DMS53 treated with DMSO at 0.1 percent for 48 hours (cell line): ENCODE data around the gene SACM1L.
A peak's percentile ranks its signal among the peaks of the same experiment; 100 is the strongest.
"Not testable (repeated sequence)": the region's sequence is repeated elsewhere in the genome, so short reads cannot be mapped to it uniquely, and the experiment has no call there.

Experiments
- DNase-seq: peaks from one replicate; lab custom pipeline; 2025; ENCODE audit not compliant: unreplicated experiment; lab: John Stamatoyannopoulos, UW

SACM1L gene

DNA sequence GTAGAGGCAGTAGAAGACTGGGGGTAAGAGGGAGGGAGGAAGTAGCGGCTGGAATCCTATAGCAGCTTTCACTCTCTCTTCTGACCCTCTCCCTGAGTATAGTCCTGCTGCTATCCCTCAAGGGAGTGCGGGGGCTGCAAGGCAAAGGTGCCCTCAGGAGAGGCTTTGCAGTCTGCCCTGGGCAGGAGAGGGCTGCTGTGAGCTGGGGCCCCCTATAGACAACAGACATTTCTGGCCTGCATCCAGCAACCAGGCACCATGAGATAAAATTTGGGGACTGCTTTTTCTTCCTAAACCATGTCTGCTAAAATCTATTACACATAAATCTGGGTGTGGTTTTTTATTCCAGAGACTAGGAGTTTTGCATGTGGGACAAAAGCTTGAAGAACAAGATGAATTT, 48.0 kb downstream of the SACM1L start:
- no peak for DNase-seq

DNA sequence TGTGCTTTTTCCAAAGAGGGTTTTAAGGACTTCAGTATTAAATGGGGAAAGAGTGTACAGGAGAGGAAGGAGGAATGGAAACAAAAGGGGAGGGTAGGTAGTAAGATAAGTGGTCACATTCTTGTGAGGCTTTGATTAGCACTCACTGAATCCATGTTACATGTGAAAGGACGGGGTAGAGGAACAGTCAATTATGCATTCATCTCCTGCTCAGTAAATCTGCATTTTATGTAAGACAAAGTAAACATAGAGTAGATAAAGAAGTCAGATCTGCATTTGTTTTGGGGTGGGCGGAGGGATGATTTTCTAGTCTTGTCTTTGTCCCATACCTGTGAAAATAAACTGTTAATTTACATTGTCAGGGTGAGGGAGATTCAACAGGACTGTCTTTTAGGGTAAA, 50.8 kb downstream of the SACM1L start:
- DNase-seq = no peak

DNA sequence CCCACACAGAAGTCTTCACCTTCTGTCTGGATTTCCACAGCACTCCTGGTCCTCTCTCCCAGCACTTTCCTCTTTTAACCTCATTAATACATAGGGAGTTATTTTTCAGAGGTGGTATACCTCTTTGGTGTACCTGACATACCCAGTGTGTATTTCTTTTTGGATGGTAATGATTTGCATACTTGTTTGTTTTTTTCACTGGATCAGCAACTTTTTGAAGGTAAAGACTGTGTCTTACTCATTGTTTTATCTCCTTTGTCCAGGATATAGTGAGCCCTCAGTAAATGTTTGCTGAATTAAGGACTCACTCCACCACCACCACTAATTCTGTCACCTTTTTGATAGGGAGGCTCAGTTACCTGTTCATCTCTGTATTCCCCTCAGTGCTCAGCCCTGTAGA, 52.1 kb downstream of the SACM1L start:
- no peak for DNase-seq

- no peak for DNase-seq
These were observed 52.7 kb downstream of the SACM1L start for GRCh38 chr3:45741742-45742460.

- no peak for DNase-seq
These were observed 53.4 kb downstream of the SACM1L start for GRCh38 chr3:45742461-45743089.

- no peak for DNase-seq
These were observed 57.1 kb downstream of the SACM1L start for GRCh38 chr3:45746165-45746776.

- DNase-seq = no peak
These were observed 57.8 kb downstream of the SACM1L start for GRCh38 chr3:45746777-45747622.

GRCh38 chr3:45748068-45748467, 58.9 kb downstream of the SACM1L start:
- DNase-seq = no peak

DNA sequence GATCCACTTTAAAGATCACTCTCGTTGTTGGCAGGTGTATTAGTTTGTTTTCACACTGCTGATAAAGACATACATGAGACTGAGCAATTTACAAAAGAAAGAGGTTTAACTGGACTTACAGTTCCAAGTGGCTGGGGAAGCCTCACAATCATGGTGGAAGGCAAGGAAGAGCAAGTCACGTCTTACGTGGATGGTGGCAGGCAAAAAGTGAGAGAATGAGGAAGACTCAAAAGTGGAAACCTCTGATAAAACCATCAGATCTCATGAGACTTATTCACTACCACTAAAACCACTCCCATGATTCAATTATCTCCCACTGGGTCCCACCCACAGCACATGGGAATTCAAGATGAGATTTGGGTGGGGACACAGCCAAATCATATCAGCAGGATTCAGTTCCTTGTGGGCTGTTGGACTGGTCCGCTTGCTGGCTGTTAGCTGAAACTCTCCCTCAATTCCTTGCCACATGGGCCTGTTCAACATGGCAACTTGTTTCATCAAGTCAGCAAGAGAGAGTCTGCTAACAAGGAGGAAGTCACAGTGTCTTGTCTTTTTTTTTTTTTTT, 59.9 kb downstream of the SACM1L start:
- DNase-seq = not testable (repeated sequence)

- no peak for DNase-seq
These were observed 60.7 kb downstream of the SACM1L start for GRCh38 chr3:45749880-45750279.

- no peak for DNase-seq
These were observed 62.5 kb downstream of the SACM1L start for GRCh38 chr3:45751537-45752242.

GRCh38 chr3:45753095-45753494, 63.9 kb downstream of the SACM1L start:
- DNase-seq = no peak

- DNase-seq = no peak
These were observed 65.3 kb downstream of the SACM1L start for GRCh38 chr3:45754461-45754860.

- no peak for DNase-seq
These were observed 66.9 kb downstream of the SACM1L start for GRCh38 chr3:45756055-45756454.

DNA sequence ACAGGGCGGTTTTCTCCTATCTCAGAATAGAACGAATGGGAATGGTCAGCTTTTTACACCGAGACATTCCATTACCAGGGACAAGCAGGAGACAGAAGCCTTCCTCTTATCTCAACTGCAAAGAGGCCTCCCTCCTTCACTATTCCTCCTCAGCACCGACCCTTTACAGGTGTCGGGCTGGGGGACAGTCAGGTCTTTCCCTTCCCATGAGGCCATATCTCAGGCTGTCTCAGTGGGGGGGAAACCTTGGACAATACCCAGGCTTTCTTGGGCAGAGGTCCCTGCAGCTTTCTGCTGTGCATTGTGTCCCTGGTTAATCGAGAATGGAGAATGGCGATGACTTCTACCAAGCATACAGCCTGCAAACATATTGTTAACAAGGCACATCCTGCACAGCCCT, 67.9 kb downstream of the SACM1L start:
- not testable (repeated sequence) for DNase-seq

DNA sequence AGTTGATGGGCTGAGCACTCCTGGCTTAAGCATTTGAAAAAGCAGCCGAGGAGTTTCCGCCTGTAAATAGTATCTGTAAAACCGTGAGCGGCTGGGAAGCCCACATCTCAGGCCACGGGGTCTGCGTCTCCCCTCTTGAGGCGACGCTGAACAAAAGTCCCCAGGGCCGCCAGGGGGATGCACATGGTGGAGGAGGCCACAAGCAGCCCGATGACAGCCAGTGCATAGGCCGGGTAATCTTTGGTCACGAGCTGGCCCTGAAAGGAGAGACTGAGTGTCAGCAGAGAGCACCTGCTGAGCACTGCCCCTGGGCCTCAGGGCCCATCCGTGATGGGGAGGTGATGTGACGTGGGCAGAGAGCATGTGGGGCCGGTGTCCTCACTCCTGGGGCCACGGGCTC, 69.7 kb downstream of the SACM1L start:
- no peak for DNase-seq

GRCh38 chr3:45759851-45760250, 70.7 kb downstream of the SACM1L start:
- DNase-seq = no peak

- peak; percentile 23 for DNase-seq
These were observed 71.9 kb downstream of the SACM1L start for GRCh38 chr3:45760878-45761711.

DNA sequence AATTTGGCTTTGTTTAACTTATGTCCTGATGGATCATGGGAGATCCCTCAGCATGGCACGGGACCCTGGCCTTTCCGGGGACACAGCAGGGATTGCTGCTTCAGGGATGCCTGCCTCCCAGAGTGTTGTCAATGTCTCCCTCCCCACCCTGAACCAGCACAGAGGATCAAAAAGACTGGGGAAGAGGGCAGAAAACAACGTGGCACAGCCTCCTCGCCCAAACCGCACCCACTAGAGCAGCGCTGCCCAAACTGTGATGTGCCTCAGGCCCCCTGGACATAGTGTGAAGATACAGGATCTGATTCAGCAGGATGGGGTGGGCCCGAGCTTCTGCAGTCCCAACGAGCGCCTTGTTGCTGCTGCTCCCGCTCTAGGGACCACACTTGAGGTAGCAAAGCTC, 72.6 kb downstream of the SACM1L start:
- DNase-seq = no peak
